ENCODE measurements around the gene TMEM100.
"Not testable (repeated sequence)": the region's sequence is repeated elsewhere in the genome, so short reads cannot be mapped to it uniquely, and the experiment has no call there.

GRCh38 chr17:55672010-55672409 lies 50.7 kb downstream of the TMEM100 start:
- TF ChIP-seq CTCF (conservative IDR thresholded peaks at IDR 0.05; ENCODE audit: low read length); EZH2phosphoT487 (IDR thresholded peaks at IDR 0.05; ENCODE audit: borderline replicate concordance): not testable (repeated sequence)

Data from Loucy (cell line).